ENCODE results near the gene LGR6.
"Not testable (repeated sequence)": the region's sequence is repeated elsewhere in the genome, so short reads cannot be mapped to it uniquely, and the experiment has no call there.

LGR6 gene

DNA sequence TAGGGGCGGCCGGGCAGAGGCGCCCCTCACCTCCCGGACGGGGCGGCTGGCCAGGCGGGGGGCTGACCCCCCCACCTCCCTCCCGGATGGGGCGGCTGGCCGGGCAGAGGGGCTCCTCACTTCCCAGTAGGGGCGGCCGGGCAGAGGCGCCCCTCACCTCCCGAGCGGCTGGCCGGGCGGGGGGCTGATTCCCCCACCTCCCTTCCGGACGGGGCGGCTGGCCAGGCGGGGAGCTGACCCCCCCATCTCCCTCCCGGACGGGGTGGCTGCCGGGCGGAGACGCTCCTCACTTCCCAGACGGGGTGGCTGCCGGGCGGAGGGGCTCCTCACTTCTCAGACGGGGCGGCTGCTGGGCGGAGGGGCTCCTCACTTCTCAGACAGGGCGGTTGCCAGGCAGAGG is 2.2 kb upstream of the LGR6 start:
- not testable (repeated sequence) for H3K4me3 Mint-ChIP-seq; H3K9me3 Mint-ChIP-seq; DNase-seq (ENCODE audit: low spot score); H3K27ac Mint-ChIP-seq; H3K36me3 Mint-ChIP-seq (ENCODE audit: low read depth); H3K4me1 Mint-ChIP-seq (ENCODE audit: low read depth)
- peaks cover 30% of the 10 kb centered on the region for H3K27me3 Mint-ChIP-seq (ENCODE audit: low read depth)

DNA sequence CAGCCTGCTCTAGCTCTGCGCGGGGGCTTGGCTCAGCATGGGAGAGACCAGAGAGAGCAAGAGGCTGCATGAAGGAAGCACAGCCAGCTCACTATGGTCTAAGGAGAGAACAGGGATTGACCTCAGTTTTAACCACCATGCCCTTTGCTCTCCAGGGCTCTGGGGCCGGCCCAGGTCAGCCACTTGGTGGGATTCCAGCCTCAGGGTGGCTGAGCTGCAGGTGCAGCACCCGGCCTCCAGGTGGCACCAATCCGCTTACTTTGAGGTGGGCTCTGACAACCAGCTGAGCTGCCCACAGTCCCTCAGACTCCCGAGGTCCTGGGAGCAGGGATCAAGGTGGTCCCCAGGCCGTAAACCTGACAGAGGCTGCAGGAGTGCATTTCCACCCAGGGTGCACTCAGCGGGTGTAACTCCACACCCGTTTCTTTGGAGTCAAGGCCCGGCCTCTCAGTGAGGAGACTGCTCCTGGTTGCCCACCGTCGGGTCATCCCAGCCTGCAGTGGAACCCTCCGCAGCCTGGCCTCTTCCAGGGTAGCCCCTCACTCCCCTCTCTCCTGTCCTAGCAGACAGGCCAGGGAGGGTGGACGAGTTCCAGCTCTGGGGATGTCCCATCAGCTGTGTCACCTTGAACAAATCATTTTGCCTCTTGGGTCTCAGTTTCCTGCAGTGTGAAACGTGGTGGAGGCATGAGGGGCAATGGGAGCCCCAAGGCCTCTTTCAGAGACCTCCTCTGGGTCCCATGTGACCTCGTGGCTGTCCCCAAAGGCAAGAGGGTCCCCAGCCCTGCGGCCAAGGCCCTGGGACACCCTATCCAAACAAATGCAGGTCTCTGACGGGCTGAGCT is 607 bp upstream of the LGR6 start:
- Mint-ChIP-seq H3K4me3 (no peak overlapping the region), H3K27ac (no peak overlapping the region)

DNA sequence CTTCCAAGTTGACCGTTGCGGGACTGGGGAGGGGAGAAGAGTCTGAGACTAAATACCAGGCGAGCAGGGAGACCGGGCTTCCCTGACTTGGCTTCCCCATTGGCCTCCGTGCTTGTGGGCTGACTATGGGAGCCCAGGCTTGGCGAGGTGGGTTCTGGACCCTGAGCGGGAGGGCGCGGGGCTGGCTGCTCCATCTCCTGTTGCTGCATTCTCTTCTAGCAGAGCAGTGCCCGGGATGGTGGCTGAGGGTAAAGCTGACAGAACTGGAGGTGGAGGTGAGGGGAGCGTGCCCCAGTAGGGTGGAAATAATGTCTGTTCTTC is 689 bp downstream of the LGR6 start:
- Mint-ChIP-seq H3K27ac (no peak overlapping the region), H3K4me1 (ENCODE audit: low read depth) (peaks cover 2% of the 10 kb centered on the region), H3K36me3 (ENCODE audit: low read depth) (no peaks in the 10 kb centered on the region), H3K4me3 (no peak overlapping the region), H3K9me3 (no peaks in the 10 kb centered on the region), H3K27me3 (ENCODE audit: low read depth) (peaks cover 49% of the 10 kb centered on the region)
- DNase-seq (ENCODE audit: low spot score) = no peak

More for the DNA sequence above, 607 bp upstream of the LGR6 start:
- peak; percentile 29 for DNase-seq (ENCODE audit: low spot score)
- H3K9me3 Mint-ChIP-seq = no peaks in the 10 kb centered on the region
- H3K27me3 Mint-ChIP-seq (ENCODE audit: low read depth) = peaks cover 41% of the 10 kb centered on the region
- H3K36me3 Mint-ChIP-seq (ENCODE audit: low read depth) = no peaks in the 10 kb centered on the region
- no peaks in the 10 kb centered on the region for H3K4me1 Mint-ChIP-seq (ENCODE audit: low read depth)

DNA sequence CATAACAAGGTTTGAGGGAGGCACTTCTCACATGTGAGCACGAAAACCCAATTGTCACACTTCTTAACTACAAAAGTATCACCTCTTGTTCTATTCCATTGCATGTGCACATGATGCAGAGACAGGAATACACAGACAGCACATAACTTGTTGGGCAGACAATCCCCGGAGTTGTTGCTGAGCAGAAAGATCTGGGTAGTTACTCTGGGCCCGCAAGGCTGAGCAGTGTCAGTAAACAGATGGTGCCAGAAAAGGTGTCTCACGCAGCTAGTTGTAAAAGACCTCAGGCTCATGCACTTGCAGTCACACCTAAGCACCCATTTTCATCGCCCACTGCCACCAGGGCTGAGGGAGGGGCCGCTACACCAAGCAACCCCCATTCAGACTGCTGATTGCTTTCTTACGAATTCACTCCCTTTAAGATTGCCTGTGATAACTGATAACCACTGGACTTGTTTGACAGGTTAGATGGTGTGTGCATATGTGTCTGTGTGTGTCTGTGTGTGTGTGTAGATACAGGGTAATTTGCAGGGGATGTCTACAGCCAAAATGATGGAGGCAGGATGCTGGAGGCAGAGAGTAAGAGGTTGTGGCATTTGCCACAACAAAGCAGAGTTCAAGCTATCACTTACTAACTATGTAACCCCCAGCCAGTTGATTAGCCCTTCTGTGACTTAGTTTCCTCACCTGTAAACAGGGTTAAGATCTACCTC is 4.2 kb downstream of the LGR6 start:
- no peak for DNase-seq (ENCODE audit: low spot score)
- Mint-ChIP-seq H3K4me1 (ENCODE audit: low read depth) (peaks cover 12% of the 10 kb centered on the region), H3K36me3 (ENCODE audit: low read depth) (no peaks in the 10 kb centered on the region), H3K4me3 (no peak overlapping the region), H3K27ac (no peak overlapping the region), H3K9me3 (no peaks in the 10 kb centered on the region), H3K27me3 (ENCODE audit: low read depth) (peaks cover 52% of the 10 kb centered on the region)

DNA sequence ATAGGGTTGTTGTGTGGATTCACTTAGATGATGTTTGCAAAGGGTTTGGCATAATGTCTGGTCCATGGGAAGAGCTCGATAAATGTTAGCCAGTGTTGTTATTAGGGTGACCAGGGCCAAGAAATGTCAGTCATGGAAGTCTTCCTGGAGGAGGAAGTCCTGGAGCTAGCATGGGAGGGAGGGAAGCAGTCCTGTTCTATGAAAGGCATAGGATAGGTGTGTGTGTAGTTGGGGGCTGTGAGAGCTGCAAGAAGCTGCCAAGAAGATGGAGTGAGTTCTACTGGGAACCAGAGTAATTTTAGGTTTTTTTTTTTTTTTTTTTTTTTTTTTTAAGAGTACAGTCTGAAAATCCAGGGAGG is 4.7 kb downstream of the LGR6 start:
- no peak overlapping the region for H3K27ac Mint-ChIP-seq
- H3K36me3 Mint-ChIP-seq (ENCODE audit: low read depth) = no peaks in the 10 kb centered on the region
- peaks cover 50% of the 10 kb centered on the region for H3K27me3 Mint-ChIP-seq (ENCODE audit: low read depth)
- DNase-seq (ENCODE audit: low spot score) = no peak
- H3K4me1 Mint-ChIP-seq (ENCODE audit: low read depth) = peaks cover 12% of the 10 kb centered on the region
- no peaks in the 10 kb centered on the region for H3K9me3 Mint-ChIP-seq
- H3K4me3 Mint-ChIP-seq = no peak overlapping the region

DNA sequence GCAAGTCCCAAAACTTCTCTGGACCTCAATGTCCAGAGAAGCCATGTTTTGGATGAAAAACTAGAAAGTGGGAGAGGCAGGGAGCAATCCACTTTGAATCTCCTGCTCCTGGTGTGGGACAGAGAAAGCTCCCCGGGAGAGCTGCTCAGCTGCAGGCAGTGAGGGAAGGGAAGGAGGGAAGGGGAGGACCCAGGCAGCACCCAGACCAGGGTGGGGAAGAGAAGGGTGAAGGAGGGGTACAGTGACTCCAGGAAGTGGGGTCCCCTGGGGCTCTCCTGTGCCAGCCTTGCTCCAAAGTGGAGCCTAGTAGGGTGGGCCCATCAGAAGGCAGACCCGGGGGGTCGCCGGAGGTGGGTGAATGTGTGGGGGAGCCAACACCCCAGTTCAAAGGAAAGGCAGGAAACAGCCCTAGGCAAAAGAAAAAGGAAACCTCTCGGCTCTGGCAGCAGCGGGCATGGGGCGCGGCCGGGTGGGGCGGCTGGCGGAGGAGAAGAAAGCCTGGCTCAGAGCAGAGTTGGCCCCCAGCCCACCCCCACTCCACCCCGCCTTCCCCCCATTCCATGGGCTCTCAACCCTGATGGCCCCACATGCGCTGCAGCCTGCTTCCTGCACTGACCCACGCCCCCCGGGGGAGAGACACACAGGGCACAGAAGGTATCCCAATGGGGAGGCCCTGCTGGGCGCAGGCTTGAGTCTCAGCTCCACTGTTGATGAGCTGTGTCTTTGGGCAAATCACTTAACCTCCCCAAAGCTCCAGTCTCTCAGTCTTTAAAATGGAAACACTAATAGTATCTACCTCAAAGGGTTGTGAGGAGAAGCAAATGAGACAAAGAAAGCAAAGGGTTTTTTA is 5.7 kb downstream of the LGR6 start:
- no peak overlapping the region for H3K27ac Mint-ChIP-seq
- H3K4me3 Mint-ChIP-seq = no peak overlapping the region
- H3K4me1 Mint-ChIP-seq (ENCODE audit: low read depth) = peaks cover 12% of the 10 kb centered on the region
- no peaks in the 10 kb centered on the region for H3K36me3 Mint-ChIP-seq (ENCODE audit: low read depth)
- H3K9me3 Mint-ChIP-seq = no peaks in the 10 kb centered on the region
- peaks cover 44% of the 10 kb centered on the region for H3K27me3 Mint-ChIP-seq (ENCODE audit: low read depth)
- DNase-seq (ENCODE audit: low spot score) = no peak

DNA sequence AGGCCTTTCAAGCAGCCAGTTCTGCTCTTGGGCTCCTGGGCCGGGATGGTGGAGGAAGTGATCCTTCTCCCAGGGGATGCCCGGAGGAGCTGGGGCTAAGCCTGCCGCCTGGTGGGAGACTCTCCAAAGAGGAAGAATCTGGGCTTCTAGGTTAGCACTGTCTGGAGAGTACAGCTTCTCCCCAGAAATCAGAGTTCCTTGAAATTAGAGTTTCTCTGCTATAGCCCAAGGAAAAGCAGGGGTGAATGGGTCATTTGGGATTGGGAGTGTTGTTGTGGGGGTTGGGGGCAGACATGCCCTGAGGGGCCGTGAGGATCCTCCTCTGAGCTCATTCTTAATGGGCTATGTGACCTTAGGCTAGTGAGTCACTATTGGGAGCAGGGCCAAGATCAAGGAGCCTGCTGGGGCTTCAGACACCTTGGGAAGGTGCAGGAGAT is 6.5 kb downstream of the LGR6 start:
- Mint-ChIP-seq H3K4me3 (no peak overlapping the region), H3K4me1 (ENCODE audit: low read depth) (peaks cover 12% of the 10 kb centered on the region), H3K27ac (no peak overlapping the region), H3K27me3 (ENCODE audit: low read depth) (peaks cover 36% of the 10 kb centered on the region), H3K9me3 (no peaks in the 10 kb centered on the region), H3K36me3 (ENCODE audit: low read depth) (no peaks in the 10 kb centered on the region)
- DNase-seq (ENCODE audit: low spot score) = no peak

DNA sequence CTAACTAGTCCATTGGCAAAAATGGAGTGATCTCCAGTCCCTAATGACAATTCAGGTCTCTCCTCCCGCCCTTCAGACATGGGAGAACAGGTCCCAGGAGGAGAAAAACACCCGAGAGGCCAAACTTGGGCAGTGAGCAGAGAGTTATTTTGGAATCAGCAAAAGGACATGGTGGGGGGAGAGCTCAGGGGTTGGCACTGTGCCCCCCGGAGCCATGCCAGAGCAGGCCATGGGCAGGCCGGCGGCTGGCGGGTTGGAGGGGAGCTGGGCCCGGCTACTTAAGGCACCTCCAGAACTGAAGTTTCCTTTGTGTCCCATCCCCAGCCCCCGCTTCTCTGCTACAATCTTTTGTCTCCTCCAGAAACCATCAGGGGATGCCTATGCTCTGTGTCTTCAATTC is 7.1 kb downstream of the LGR6 start:
- peaks cover 31% of the 10 kb centered on the region for H3K27me3 Mint-ChIP-seq (ENCODE audit: low read depth)
- H3K27ac Mint-ChIP-seq = no peak overlapping the region
- no peaks in the 10 kb centered on the region for H3K9me3 Mint-ChIP-seq
- DNase-seq (ENCODE audit: low spot score) = no peak
- no peak overlapping the region for H3K4me3 Mint-ChIP-seq
- H3K36me3 Mint-ChIP-seq (ENCODE audit: low read depth) = no peaks in the 10 kb centered on the region
- H3K4me1 Mint-ChIP-seq (ENCODE audit: low read depth) = peaks cover 12% of the 10 kb centered on the region

DNA sequence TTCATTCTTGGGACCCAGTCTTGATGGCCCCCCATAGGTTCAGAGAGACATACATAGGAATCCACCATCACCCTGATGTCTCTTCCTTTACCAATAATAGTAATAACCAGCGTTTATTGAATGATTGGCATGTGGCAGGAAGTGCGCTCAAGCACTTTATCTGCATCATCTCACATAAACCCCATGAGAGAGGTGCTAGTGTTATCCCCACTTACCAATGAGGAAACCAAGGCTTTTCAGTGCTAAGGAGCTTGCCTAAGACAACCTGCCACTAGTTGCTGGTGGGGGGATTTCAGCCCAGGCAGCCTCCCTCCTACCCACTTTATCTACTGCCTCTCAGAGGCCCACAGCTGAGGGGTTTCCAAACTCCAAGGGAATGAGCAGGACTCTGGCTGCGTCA is 7.7 kb downstream of the LGR6 start:
- Mint-ChIP-seq H3K4me3 (no peak overlapping the region), H3K36me3 (ENCODE audit: low read depth) (no peaks in the 10 kb centered on the region), H3K27ac (no peak overlapping the region), H3K9me3 (no peaks in the 10 kb centered on the region), H3K27me3 (ENCODE audit: low read depth) (peaks cover 26% of the 10 kb centered on the region), H3K4me1 (ENCODE audit: low read depth) (peaks cover 12% of the 10 kb centered on the region)
- DNase-seq (ENCODE audit: low spot score) = no peak

DNA sequence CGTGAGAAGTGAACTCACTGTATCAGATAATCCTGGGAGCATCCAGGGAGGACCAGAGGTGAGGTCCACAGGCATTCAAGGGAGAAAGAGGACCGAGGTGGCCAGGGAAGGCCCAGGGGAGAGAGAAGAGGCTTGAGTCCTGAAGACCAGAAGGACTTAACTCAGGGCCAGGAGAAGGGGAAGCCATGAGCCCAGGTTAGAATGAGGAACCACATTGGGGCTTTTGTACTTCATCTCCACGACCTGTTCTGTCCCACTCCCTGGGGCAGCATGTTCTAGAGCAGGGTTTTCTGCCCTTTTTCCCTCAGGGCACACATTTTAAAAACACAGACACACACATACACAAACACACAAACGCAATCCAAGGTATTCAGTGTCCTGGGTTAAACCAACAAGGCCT is 8.4 kb downstream of the LGR6 start:
- Mint-ChIP-seq H3K4me1 (ENCODE audit: low read depth) (peaks cover 12% of the 10 kb centered on the region), H3K27ac (no peak overlapping the region), H3K4me3 (no peak overlapping the region), H3K27me3 (ENCODE audit: low read depth) (peaks cover 18% of the 10 kb centered on the region), H3K36me3 (ENCODE audit: low read depth) (no peaks in the 10 kb centered on the region), H3K9me3 (no peaks in the 10 kb centered on the region)
- DNase-seq (ENCODE audit: low spot score) = no peak

DNA sequence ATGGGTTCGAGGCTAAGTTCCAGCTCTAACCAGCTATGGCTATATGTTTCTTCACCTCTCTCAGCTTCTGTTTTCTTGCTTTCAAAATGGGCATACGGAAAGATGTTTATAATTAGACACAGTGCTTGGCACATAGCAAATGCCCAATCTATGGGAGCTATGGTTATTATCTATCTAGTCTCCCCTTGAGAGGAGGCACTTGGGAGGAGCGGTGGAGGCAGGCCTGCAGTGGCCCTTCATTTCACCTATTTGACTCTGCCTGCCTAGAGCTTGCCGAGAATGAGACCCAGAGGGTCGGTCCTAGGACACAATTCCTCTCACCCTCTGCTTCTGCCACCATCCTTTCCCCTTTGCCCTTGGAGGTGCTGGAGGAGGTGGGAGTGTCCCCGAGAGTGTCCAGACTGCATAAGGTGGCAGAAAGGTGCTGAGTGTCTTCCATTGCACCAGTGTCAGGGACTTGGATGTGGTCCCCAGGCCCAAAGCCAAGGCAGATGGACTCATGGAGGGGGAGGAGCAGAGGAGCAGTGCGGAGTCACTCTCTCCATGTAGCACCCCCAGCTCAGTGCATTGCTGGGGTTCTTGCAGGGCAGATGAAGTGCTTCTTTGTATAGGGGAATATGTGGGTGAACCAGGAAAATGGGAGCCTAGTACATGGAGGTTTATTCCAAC is 9.0 kb downstream of the LGR6 start:
- H3K36me3 Mint-ChIP-seq (ENCODE audit: low read depth) = no peaks in the 10 kb centered on the region
- H3K4me1 Mint-ChIP-seq (ENCODE audit: low read depth) = peaks cover 12% of the 10 kb centered on the region
- H3K9me3 Mint-ChIP-seq = no peaks in the 10 kb centered on the region
- DNase-seq (ENCODE audit: low spot score) = no peak
- peaks cover 16% of the 10 kb centered on the region for H3K27me3 Mint-ChIP-seq (ENCODE audit: low read depth)
- H3K27ac Mint-ChIP-seq = no peak overlapping the region
- no peak overlapping the region for H3K4me3 Mint-ChIP-seq

DNA sequence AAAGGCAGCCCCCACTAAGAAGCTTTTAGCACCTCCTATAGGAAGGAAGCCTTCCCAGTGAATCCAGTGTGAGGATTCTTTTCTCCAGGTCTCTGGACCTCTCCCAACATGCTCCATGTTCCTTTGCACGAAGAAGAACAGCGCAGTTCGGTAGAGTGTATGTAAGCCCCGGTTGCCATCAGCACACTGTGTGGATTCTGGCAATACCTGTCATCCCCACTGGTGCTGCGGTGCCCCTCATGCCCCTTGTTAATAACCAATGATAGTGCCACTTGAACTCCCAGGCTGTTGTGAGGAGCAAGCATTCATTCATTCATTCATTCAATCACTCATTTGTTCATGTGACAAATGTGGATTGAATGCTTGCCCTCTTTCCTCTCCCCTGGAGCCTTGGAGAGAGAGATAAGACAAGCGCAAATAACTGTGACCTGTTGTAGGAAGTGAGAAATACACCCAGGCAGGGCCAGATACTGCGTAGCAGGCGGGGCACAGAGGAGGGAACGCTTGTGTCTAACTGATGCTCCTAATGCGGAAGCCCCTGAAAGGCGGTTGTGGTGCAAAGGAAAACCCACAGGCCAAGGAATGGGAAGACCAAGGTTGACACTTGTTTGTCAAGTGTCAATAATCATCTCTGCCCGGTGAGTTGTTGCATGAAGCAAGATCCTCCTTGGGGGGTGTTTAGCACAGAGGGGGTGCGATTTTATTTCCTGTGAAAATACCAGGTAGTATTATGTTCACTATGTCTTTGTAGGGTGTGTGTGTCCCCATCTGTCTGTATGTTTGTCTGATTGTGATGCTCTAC is 9.8 kb downstream of the LGR6 start:
- no peaks in the 10 kb centered on the region for H3K9me3 Mint-ChIP-seq
- H3K4me1 Mint-ChIP-seq (ENCODE audit: low read depth) = peaks cover 10% of the 10 kb centered on the region
- H3K36me3 Mint-ChIP-seq (ENCODE audit: low read depth) = no peaks in the 10 kb centered on the region
- no peak overlapping the region for H3K4me3 Mint-ChIP-seq
- H3K27me3 Mint-ChIP-seq (ENCODE audit: low read depth) = peaks cover 9% of the 10 kb centered on the region
- H3K27ac Mint-ChIP-seq = no peak overlapping the region
- DNase-seq (ENCODE audit: low spot score) = no peak

DNA sequence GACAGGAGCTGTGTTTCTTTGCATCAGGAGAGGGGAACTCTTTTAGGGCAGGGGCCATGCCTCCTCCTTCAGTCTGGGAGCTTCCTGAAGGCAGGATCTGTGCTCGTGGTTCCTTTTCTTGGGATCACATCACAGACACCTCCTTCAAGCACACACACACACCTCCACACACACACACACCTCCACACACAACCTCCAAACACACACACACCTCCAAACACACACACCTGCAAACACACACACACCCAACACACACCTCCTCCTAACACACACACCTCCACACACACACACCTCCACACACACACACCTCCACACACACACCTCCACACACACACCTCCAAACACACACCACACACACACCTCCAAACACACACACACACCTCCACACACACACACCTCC is 10.5 kb downstream of the LGR6 start:
- no peaks in the 10 kb centered on the region for H3K9me3 Mint-ChIP-seq

More for the DNA sequence above, 10.5 kb downstream of the LGR6 start:
- no peak for DNase-seq (ENCODE audit: low spot score)
- H3K27ac Mint-ChIP-seq = no peak overlapping the region
- no peaks in the 10 kb centered on the region for H3K36me3 Mint-ChIP-seq (ENCODE audit: low read depth)
- H3K27me3 Mint-ChIP-seq (ENCODE audit: low read depth) = peaks cover 5% of the 10 kb centered on the region
- H3K4me1 Mint-ChIP-seq (ENCODE audit: low read depth) = peaks cover 10% of the 10 kb centered on the region
- no peak overlapping the region for H3K4me3 Mint-ChIP-seq
